GM19328 (cell line): ENCODE data around the gene CDH23.

Experiments used
- ATAC-seq: cut with Tn5 transposase; IDR thresholded peaks from one replicate; pipeline ENCODE4 v1.9.1; 2021; ENCODE audit warnings: mild to moderate bottlenecking, moderate library complexity; ENCODE audit not compliant: unreplicated experiment

CDH23 gene

DNA sequence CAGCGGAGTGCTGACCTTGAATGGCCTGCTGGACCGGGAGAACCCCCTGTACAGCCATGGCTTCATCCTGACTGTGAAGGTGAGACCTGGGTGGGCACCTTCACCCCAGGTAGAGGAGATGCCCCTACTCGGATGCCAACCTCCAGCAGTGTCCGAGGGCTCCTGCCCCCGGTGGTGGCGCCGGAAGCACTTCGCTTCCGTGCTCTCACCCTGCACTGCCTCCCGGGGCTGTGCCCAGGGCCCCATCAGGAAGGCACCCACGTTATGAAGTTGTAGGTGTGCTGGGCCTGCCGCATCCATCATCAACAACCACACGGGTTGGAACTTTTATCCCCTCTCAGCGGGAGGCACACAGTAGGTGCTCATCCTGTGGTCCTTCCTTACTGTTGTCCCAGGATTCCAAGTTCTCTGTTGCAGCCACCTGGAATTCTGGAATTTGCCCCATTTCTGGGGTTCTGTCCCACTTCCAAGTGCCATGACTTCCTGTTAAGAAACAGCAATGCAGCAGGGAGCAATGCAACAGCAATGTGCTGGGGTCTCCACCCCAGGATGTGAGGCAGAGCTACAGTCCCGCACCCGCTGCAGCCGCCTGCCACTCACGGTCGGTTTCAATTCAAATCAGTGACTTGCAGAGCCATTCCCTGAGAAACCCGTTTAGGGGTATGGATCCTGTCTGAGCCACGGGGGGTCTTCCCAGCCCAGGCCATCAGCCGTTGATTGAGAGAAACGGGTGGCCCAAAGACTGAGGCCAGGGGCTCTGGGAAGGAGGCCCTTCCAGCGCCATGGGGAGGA is 219.0 kb downstream of the CDH23 start:
- no peak for ATAC-seq

DNA sequence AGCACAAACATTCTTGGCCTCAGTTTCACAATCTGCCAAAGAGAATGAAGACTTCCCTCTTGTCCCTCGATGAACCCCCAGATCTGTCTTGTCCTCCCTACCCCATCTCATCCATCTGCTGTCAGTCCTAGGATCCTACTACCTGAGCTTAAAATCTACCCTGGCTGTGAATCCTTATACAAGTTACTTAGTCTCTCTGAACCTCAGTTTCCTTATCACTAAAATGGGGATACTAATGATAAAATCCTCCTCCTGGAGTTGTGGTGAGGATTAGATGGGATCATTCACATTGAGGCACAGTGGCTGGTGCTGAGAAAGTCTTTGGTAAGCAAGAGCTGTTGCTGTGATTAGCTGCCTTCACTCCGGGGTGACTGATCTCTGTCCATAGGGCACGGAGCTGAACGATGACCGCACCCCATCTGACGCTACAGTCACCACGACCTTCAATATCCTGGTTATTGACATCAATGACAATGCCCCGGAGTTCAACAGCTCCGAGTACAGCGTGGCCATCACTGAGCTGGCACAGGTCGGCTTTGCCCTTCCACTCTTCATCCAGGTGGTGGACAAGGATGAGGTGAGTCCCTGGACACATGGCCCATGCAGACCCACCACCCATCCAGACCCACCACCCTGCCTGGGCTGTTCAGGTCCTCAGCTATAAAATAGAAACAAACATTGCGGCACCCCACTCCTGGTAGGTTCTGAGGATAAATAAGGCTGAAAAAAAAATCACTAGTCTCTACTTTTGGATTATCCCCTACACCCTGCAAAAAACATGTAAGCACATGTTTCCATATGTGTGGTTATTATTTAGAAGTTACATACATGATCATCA is 220.3 kb downstream of the CDH23 start:
- no peak for ATAC-seq

DNA sequence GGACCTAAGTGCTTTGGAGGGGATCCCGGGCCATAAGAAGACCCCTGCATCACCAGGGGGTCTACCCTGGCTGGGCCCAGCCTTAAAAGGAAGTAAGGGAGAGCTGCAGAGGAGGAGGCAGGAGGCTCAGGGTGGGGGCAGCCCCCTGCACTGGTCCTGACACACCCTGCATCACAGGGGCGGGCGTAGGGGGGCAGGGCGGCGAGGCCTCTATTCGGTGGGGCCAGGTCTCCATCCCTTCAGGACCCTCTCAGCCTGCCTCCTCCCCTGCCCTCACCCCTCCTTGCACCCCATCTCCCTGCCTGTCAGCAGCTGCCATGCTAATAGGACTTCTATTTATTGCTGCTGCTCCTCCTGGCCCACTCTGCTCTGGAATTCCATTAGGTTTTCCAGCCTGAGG is 221.5 kb downstream of the CDH23 start:
- no peak for ATAC-seq

DNA sequence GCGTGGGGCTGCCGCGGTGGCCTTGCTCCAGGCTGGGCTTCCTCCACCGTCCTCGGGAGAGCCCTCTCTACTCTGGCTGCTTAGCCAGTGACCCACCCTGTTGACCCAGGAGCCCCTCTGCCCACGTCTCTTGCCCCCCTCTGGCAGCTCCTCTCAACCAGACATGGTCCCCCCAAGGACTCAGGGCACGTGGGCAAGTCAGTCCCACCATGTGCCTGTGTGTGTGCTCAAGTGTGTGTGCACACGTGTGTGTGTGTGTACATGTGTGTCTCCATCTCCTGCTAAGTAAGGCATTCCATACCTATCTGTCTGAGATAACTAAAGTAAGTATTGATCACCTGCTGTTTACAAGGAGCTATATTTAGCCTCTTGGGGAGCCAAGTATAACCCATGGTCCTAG is 221.9 kb downstream of the CDH23 start:
- no peak for ATAC-seq

DNA sequence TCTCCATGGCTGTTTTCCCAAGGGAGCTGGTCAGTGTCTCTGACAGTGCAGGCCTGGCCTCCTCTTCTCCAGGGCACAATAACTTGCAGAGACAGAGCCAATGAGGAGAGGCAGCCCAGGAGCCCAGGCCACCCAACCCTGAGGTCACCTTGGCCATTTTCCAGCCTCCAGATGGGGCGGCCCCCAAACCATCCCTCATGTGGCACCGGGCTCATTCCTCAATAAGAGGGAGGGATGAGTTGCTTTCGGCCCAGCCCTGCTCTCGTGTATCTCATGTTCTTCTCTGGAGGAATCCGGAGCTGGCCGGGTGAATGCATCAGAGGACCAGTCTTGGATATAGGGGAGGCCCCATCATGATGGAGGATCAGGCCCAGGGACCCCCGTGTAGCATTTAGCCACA is 223.9 kb downstream of the CDH23 start:
- ATAC-seq: no peak

DNA sequence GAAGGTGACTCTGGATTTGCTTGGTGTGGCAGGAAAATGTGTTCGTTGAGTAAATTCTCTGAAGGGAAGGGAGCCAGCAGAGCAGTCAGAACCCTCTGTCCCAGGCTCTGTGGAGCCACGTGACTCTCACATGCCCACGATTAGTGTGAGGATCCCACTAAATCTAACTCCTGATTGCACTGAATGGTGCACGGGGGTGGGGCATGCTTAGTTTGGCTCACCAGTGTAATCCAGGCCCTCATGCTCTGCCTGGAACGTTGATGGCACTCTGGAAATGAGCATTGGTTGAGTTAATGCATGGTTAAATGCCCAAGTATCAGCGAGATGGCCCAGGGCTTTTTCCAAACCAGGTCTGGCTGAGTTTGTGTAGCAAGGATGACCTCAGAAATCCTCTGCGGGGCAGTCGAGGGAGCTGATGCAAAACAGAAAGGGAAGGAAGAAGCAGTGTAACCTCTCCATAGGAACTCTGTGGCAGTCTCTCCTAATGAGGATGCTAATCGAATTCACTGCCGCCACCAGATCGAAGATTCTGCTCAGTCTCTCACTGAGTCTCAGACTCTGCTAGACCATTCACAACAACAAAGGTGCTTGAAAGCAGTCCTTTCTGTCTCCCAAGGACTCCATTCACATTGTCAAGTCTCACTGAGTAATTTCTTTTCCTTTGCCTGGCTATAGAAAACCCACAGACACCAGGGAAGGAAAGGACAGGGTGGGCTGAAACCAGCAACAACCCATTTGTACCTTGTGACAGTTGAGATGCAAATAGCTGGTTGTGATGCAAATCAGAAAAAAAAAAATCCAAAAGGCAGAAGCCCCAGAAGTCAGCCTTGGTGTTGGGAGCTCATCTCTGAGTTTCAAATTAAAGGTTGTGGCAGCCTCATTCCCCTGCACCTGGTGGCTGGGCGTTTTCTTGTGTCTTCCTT is 224.8 kb downstream of the CDH23 start:
- ATAC-seq: no peak

DNA sequence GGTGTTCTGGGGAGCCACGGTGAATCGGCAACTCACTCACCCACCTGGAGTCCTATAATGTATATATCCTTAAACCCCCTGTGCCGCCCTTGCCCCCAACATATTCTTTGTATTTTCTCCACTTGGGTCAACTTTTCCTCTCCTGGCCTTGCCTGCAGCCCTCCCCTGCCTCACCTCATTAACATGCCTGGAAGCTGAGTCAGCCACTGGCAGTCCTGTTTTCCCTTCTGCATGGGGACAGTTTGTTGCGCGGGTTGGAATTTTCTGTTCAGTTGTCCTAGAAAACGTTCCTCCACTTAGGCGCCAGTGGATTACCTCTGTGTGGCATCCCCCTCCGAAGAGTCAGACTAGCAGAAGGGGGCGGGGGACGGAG is 225.4 kb downstream of the CDH23 start:
- no peak for ATAC-seq

DNA sequence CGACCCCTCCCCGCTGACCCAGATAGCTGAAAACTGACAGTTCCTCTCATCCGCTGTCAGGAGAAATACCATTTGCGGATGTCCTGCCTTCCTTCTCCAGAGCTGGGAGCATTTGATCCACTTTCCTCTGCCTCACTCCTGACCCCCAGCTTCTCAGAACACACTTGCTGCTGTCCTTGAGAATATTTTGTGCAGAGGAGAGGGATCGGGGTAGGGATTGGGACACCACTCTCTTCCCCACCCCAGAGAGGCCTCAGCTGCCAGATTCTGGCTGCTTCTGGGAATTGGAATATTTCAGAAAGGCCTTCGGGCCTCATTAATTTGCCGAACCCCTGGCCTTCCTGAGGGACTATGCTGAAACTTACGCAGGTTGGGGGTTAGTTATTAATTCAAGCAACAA is 225.9 kb downstream of the CDH23 start:
- ATAC-seq: no peak

DNA sequence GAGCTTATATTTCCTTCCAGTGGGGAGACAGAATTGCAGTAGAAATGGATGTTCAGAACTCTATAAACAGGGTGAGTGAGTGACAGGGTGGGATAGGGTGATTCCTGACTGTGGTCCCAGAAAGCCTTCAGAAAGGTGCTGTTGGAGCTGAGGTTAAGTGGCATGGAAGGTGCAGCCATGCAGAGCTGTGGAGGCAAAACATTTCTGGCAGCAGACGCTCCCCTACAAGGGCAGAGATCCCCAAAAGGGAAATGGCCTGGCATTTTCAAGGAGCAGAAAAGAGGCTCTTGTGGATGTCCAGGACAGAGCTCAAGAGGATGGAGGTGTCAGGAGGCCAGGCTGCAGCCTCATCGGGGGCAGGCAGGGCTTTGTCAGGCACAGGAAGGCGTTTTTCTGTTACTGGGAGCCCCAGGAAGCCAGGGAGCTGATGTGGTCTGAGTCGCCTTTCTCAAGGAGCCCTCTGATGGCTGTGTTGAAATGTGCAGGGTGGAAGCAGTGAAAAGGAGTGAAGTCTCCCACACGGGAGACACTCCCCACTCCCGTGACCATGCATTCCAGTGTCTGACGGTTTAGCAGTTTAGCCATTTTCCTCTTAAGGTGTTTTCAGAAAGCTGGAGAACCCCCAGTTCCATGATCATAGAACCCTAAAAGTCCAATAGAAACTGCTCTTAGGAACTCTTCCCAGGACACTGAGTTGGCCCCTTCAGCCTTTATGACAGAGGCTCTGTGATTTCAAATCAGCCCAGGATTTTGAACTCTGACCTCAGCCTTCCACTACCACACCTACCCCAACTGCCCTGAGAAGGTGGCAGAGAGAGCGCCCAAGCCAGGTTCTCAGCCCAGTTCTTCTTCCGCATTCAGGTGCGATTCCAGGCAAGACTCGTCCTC is 226.6 kb downstream of the CDH23 start:
- ATAC-seq: no peak

DNA sequence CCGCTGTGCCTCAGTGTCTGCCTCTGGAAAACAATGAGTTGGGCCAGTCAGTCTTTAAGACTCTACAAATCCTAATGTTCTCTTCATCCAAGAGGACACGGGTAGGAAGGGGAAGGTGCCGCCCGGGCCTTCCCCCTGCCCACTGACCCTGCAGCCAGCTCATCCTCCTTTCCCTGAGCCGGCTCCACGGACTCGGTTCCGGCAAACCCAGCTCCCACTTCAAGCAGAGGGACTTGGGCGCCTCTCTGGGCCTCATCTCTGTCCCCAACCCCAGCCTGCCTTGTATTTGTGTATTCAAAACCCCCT is 227.2 kb downstream of the CDH23 start:
- no peak for ATAC-seq

DNA sequence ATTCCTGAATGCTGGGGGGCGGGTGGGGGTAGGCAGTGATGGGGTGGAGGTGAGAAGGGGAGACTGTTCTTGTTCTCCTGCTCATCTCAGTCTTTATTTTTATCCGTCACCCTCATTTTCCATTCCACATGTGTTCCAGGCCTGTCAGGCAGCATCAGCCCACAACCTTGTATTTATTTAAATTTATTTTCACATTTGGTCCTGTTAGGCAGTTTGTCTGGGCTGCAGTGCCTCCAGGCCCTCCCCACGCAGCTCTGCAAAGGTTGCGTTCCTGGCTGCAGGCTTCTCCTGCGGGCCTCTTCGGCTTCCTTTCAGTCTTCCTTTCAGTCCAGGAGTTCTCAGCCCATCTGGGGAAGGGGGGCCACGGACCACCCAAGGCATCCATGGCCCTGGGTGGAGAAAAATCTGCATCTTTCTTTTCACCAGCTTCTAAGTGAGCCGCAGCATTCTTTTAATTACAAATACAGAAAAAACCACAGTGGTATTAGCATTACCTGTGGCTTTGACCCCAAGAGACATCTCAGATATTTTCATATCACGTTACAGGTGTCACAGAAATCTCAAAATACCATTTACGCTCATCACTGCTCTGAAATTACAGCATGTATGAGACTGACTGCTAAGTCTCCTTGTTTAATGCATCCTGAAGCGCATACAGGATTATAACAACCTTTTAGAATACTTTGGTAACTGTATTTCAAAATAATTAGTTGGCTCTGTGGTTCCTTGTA is 228.9 kb downstream of the CDH23 start:
- ATAC-seq: no peak

DNA sequence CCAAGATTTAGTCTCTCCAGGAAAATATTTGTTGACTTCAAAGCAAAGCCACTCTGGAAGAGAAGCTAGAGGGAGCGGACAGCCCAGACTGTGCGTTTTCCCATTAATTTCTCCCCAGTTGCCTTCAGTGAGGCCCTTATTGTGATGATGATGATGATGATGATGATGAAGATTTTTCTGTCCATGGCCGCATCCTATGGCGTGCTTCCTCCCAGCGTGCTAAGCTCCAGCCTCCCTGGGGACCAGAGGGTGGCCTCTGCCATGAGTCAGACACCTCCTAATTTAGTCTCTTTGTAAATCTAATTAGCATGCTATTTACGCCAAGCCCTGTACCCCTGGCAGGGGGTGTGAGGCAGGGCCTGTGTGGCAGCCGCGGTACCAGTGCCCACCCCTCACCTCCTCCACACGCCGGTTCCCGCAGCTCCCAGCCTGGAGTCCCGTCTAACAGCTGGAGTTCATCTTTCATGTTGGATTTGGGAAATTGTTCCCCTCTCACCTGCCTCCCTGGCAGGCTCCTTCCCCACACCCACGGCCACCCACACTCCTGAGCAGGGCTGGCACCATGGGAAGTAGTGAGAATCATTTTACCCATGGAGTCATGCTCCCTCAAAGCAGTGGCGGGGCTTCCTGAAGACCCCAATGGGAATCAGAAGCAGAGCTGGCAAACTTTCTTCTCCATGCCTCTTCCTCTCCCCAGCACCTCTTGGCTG is 230.7 kb downstream of the CDH23 start:
- no peak for ATAC-seq

DNA sequence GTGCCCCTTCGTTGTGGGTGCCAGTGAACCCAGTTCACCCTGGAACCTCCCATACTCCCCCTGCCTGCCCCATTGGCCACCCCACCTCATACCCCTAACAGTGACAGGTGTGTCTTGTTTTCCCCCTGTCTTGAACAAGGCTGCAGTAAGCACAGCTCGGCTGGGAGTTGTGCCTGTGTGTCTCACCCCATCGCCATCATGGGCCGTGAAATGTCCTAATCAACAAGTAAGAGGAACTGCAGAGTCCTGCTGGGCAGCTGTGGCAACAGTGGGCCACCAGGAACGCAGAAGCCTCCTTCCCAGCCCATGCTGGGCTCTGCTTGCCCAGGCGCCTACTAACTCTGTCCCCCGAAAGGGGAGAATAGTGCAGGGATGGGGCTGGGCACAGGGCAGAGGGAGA is 231.2 kb downstream of the CDH23 start:
- ATAC-seq: no peak

DNA sequence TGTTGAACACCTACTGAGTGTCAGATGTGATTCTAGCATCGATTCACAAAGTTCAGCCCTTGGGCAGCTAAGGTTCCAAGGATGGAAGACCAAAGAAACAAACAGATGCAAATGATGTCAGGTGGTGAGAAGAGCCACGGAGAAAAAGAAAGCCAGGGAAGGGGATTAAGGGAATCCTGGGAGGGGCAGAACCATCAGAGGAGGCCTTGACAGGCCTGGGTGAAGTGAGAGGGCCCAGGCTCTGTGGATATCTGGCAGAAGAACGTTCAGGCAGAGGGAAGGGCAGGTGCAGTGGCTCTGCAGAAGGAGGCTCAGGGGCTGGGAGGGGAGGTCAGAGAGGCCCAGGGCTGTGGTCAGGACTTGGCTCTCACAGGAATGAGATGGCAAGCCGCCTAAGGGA is 232.4 kb downstream of the CDH23 start:
- ATAC-seq: no peak

DNA sequence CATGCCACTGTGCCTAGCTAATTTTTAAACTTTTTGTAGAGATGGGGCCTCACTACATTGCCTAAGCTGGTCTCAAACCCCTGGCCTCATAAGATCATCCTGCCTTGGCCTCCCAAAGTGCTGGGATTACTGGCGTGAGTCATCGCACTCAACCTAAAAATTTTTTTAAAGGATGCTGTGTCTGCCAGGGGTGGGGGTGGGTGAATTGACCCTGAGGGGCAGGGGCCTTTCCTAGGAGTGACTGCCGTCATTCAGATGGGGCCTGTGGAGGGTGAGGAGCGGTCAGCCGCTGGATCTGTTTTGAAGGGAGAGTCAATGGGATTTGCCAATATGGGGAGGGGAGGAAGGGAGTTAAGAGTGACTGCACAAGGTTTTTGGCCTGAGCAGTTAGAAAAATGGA is 233.4 kb downstream of the CDH23 start:
- no peak for ATAC-seq

DNA sequence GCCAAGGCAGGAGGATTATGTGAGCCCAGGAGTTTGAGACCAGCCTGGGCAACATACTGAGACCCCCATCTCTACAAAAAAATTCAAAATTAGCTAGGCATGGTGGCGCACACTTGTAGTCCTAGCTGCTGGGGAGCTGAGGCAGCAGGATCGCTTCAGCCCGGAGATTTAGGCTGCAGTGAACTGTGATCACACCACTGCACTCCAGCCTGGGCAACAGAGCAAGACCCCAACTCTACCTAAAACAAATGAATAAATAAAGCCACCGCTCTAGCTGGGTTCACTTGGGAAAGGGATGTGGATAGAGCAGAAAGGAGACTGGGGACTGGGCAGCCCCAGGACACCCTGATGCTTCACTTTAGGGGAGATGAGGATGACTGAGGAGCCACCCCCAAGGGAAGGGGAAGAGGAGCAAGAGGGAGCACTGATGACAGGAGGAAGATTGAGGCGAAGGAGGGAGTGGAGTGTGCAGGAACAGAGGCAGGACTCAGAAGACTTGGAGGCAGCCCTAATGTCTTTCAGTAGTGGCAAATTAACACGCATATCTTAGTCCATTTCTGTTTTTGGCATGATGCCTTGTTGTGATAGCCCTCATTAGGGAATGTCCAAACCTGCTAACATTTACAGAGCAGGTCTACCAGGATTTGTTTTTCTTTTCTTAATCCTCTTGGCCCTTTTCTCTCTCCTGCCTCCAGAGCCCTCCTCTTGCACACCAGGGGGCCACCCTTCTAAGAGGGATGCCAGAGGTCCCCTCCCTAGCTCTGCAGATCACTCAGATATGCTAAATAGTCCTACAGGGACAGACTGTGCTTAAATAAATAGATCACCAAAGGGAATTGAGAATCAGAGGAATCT is 234.5 kb downstream of the CDH23 start:
- no peak for ATAC-seq

DNA sequence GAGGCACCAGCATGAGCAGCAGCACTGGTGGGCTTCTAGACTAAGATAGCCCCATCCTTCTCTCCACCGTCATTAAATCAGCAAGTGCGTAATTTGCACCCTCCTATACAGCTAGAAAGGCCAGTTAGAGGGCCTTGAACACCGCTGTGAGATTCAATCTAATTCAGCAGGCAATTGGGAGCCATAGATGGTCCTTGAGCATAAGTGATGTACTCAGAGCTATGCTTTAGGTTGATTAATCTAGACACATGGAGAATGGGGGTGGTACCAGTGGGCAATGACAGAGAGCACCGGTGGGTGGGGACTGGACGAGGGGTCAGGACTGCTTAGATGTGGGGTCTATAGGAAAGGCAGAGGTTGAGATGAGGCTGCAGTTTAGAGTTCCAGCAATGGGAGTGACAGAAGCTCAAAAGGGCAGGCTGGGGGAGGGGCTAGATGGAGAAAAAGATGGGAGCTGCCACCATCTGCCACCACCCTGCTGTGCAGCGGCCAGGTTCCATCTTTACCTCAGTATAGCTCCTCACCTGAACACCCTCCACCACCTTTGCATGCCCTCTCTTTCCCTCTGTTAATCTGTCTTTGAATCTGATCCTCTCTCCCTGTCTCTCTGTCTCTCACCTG is 235.6 kb downstream of the CDH23 start:
- no peak for ATAC-seq
